Kidney epithelial cell (primary cell): ENCODE results near the gene PRSS38. TPM values are rescaled to one million over a fixed set of nuclear protein-coding genes. Genes with fewer than 3 reads are reported as not detected.

ENCODE experiments used
- DNase-seq: peaks from one replicate; pipeline ENCODE4 v3.0.0-alpha.2; 2010; ENCODE audit warnings: low read depth
- H3K27me3 ChIP-seq: 2 replicates; pipeline ENCODE4 v1.6.0; 2011; ENCODE audit warnings: low read length; ENCODE audit not compliant: control insufficient read depth, insufficient read depth
- H3K36me3 ChIP-seq: 2 replicates; pipeline ENCODE4 v1.5.1; 2011; ENCODE audit warnings: low read length; ENCODE audit not compliant: control insufficient read depth, insufficient read depth
- H3K4me3 ChIP-seq: 2 replicates; pipeline ENCODE4 v1.5.1; 2011; ENCODE audit warnings: low read depth, mild to moderate bottlenecking, control low read depth, low read length
- CTCF ChIP-seq: IDR thresholded peaks from 2 replicates; pipeline ENCODE4 v1.5.1; 2011; ENCODE audit warnings: mild to moderate bottlenecking, moderate library complexity, low read length, control low read depth, inconsistent platforms; ENCODE audit not compliant: insufficient read depth, poor library complexity, severe bottlenecking
- total RNA-seq: library from RNA; depleted of rRNA; stranded (reverse); fragments of >200 nt; gene quantifications from 2 replicates; pipeline ENCODE4 v1.2.3, GENCODE V29; 2015

PRSS38 gene
- total RNA-seq, 1 donor from 2014 or later: not detected

GRCh38 chr1:227849251-227849650 lies 33.8 kb downstream of the PRSS38 start:
- no peak overlapping the region for H3K4me3 ChIP-seq
- H3K36me3 ChIP-seq: no peaks in the 10 kb centered on the region
- TF ChIP-seq CTCF: no peak
- no peaks in the 10 kb centered on the region for H3K27me3 ChIP-seq
- DNase-seq: no peak

GRCh38 chr1:227854189-227854588 lies 38.7 kb downstream of the PRSS38 start:
- Histone ChIP-seq H3K36me3 (no peaks in the 10 kb centered on the region), H3K4me3 (no peak overlapping the region), H3K27me3 (no peaks in the 10 kb centered on the region)
- no peak for TF ChIP-seq CTCF
- no peak for DNase-seq

GRCh38 chr1:227855687-227856086 lies 40.2 kb downstream of the PRSS38 start:
- H3K36me3 ChIP-seq: no peaks in the 10 kb centered on the region
- TF ChIP-seq CTCF: no peak
- H3K27me3 ChIP-seq: no peaks in the 10 kb centered on the region
- no peak for DNase-seq
- H3K4me3 ChIP-seq: no peak overlapping the region

- TF ChIP-seq CTCF: no peak
- DNase-seq: no peak
- H3K4me3 ChIP-seq: no peak overlapping the region
- no peaks in the 10 kb centered on the region for H3K27me3 ChIP-seq
- H3K36me3 ChIP-seq: no peaks in the 10 kb centered on the region
Measured at GRCh38 chr1:227856147-227856858, 40.8 kb downstream of the PRSS38 start.

- no peak for TF ChIP-seq CTCF
- Histone ChIP-seq H3K4me3 (no peak overlapping the region), H3K36me3 (no peaks in the 10 kb centered on the region), H3K27me3 (no peaks in the 10 kb centered on the region)
- DNase-seq: no peak
Measured at GRCh38 chr1:227864882-227865281, 49.4 kb downstream of the PRSS38 start.

- Histone ChIP-seq H3K36me3 (no peaks in the 10 kb centered on the region), H3K4me3 (no peak overlapping the region), H3K27me3 (no peaks in the 10 kb centered on the region)
- no peak for DNase-seq
- TF ChIP-seq CTCF: no peak
Measured at GRCh38 chr1:227869279-227869842, 53.9 kb downstream of the PRSS38 start.
